Activated naive CD4-positive, alpha-beta T cell (primary cell): ENCODE measurements around the gene MIF4GD.
"Not testable (repeated sequence)": the region's sequence is repeated elsewhere in the genome, so short reads cannot be mapped to it uniquely, and the experiment has no call there.

Experiments used
- DNase-seq, 4 experiments: peaks; one replicate each; lab custom pipeline; 2025; lab: John Stamatoyannopoulos, UW

The MIF4GD gene, protein sequence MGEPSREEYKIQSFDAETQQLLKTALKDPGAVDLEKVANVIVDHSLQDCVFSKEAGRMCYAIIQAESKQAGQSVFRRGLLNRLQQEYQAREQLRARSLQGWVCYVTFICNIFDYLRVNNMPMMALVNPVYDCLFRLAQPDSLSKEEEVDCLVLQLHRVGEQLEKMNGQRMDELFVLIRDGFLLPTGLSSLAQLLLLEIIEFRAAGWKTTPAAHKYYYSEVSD

DNA sequence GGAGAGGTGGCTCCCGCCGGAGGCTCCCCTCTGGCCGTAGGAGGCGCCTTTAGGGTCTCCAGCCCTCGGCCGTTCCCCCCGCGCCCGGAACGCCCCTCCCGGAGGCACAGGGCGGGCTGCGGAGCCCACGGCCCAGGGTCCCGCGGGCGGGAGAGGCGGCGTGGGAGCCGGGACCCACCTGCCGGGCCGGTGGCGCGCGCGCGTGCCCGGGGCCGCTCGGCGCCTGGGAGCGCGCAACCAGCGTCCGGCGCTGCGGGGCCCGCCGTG is at the start of gene MIF4GD:
TSS of gene MIF4GD (minus strand) at position 266 of the 267 bp plus-strand sequence. CDS start 1,036 bp downstream, outside the sequence.
- no peak for DNase-seq

DNA sequence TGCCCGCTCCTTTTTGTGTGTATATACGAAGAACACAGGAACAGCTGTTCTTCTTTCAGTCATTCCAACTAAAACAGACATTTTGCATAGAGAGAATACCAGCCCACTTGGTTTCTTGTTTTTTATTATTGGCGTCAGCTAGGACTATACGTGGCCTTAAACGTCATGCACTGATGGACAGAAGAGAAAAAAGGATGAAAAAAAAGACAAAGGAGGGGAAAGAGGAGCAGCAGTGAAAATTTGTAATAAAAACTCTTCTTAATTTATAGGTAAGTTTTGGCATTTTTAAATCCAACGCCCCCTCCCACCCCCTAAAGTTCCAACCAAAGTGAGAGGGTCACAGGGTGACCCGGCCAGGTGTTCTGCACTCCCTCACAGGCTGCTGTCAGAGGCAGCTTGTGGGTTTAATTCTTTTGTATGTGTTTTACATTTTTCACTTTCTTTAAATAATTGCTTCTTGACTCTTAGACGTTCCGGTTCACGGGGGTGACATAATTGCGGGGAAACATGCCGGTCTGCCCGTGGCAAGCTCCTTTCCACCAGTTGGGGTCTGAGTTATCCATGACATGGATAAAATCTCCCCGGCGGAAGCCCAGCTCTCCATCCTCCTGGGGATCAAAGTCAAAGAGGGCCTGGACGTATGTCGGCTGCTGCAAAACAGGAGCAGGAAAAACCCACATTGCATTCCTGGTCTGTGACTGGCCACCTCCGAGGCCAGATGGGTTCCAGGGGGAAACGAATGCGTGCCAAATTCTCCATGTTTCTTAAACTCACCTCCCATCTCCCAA is 49.1 kb upstream of the MIF4GD start:
- DNase-seq, result no peak

DNA sequence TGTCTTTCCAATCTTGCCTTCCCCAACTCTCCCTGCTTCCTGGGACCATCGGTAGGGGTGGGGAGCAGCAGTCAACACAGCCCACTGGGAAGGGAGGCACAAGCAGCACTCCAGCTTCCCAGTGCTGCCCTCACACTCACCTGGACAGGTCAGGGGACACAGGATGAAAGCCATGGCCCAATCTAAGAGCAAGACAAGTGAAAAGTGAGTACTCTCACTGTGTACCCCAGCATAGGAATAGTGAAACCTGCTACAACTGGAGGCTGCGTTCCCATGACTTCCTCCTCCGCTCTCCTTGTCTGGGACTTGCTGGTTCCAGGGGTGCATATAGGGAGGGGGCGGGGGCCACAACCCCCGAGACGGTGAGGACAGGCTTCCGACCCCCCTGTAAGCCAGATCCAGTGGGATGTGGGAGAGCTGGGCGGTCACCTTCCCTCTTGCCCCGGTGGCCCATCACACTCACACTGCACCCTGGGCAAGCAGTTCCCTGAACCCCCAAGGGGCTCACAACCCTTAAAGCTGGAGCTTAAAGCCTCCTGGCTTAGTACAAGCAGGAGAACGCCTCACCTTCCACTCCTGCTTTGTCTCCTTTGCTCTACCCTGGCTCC is 47.7 kb upstream of the MIF4GD start:
- DNase-seq, result no peak

DNA sequence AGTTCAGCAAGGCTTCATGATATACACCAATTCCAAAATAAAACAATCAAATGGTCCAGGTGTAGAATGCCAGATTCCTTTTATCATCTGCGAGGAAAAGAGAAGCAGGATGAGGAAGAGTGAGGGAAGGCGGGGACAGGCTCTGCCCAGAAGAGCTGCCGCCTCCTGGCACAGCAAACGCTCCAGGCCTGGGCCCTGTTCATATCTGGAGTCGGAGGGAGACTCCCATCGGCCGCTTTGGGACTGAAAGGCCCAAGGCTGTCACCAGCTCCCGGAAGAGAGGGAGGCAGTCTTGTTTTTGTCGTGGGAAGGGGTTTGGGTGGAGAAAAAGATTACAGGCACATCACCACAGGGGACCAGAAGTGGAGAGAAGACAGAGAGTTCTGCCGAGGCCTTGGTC is 47.2 kb upstream of the MIF4GD start:
- no peak for DNase-seq

DNA sequence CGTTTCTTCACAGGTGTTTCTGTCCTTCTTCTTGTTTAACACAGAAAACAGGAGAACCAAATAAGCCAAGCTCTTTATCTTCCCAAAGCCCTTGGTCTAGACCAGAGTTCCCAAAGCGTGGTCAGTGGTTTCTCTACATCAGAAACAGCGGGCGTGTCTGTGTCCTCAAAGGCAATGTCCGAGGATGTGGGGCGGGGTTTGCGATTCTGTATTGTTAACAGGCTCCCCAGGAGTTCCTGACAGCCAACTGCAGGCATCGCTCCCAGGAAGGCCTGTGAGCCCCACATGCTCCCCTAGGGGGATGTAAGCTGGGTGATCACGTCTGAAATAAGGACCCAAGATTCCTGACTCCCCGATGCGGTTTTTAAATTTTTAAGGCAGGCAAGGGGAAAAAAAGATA is 46.6 kb upstream of the MIF4GD start:
- DNase-seq, result no peak

DNA sequence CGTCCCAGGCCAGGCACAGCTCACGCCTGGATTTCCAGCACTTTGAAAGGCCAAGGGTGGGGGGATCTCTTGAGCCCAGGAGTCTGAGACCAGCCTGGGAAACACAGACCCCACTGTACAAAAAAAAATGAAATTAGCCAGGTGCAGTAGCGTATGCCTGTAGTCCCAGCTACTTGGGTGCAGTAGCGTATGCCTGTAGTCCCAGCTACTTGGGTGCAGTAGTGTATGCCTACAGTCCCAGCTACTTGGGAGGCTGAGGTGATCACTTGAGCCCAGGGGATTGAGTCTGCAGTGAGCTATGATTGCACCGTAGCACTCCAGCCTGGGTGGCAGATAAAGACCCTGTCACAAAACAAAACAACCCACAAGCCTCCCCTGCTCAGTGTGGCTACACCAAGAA is 45.2 kb upstream of the MIF4GD start:
- no peak for DNase-seq

DNA sequence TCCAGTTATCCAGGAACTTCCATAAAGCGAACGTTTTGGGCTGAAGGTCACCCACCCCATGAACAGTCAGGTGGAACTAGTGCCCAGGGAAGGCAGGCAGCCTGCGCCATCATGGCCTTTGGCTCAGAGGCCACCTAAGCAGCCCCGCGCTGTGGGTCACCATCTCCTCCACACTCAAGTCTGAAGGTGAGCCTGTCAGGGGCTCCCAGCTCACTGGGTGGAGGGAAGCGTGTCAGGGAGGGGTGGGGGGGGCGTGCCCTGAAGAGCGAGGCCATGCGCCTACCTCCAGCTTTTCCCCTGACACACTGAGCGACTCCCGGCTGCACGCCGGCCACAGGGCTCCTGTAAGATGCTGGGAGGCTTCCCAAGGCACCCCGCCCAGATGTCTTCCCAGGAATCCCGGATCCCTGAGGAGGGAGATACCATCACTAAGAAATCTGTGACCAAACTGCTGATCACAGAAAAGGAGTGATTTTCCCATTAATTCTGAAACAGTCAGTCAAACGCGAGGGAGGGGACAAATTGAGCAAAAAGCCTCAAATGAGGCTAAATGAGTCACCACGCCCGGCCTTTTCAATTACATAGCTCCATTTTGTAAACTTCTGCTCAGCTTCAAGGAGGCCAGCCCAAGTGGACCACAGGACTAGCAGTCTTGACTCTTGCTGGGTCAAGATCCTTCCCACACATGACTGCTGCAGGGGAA is 44.7 kb upstream of the MIF4GD start:
- DNase-seq, result no peak

DNA sequence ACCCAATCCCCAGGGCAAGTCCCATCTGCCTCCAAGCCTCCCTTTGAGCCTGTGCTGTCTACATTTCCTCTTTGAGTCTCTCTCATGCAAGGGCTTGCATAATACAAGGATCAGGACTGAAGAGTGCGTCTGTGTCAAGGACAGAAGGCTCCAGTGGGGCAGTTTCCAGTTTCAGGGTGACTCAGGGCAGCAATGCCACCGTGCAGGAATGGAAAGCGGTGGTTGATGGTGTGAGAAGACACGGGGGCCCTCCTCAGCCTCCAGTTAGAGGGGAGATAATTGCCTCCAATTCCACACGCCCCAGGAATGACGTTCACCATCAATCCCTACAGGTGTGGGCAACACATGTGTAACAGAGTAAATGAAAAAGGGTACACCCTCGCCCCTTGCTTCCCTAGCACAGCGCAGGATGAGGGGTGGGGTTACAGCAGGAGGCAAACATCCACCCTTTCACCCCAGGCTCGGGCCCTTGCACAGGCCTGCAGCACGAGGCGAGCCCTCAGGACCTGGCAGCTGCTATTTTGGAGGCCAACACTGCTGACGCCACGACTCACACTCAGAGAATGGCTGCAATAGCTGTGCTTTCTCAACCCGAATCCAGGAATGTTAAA is 43.0 kb upstream of the MIF4GD start:
- no peak for DNase-seq

DNA sequence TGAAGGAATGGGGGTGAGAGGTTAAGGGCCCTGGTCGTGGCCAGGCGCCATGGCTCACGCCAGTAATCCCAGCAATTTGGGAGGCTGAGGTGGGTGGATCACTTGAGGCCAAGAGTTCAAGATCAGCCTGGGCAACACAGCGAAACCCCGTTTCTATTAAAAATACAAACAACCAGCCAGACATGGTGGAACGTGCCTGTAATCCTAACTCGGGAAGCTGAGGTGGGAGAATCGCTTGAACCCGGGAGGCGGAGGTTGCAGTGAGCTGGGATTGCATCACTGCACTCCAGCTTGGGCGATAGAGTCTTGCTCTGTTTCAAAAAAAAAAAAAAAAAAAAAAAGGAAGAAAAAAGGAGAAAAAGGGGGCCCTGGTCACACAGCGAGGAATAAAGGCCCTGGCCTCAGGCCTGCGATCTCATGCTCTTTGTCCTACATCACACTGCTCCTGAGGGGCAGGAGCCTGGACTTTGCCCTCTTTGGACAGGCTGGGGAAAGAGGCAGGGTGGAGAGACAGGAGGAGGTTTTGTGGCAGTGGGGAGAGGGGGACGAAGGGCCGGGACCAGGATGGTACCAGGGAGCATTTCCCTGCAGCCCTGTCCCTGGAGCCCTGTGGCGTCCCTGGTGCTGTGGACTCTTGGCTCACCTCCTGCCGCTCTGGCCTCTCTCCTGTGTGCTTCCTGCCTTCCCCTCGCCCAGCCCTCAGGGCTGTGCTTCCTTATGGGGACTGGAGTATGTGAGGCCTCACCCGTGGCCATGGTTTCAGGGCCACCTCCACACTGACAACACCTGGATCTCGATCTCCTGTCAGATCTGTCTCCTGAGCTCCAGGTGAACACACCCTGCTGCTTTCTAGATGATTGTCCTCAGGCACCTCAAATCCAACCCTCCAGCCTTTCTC is 38.0 kb upstream of the MIF4GD start:
- no peak for DNase-seq

DNA sequence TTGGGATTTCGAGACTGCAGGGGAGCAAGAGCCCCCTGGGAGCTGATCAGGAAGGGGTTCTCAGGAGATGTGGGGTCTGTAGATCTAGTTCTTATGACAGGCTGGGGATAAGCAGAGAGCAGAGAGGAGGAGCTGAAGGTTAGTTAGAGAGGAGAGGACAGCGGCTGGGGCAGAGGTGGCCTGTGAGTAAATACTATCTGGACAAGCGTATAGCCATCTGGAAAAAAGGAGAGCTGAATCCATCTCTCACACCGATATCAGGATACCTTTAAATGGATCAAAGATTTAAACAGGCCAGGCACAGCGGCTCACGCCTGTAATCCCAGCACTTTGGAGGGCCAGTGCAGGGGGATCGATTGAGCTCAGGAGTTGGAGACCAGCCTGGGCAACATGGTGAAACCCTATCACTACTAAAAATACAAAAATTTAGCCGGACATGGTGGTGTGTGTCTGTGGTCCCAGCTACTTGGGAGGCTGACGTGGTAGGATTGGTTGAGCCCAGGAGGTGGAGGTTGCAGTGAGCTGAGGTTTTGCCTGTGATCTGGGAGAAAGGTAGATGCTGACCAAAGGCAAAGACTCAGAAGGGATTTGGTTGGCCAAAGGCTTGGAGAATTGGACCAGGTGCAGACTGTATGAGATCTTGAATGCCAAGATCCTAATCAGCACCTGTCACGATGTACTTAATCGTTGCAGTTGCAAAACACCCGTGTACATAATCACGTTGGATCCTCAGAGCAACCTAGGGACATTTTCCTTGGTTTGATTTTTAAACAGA is 37.1 kb upstream of the MIF4GD start:
- no peak for DNase-seq

DNA sequence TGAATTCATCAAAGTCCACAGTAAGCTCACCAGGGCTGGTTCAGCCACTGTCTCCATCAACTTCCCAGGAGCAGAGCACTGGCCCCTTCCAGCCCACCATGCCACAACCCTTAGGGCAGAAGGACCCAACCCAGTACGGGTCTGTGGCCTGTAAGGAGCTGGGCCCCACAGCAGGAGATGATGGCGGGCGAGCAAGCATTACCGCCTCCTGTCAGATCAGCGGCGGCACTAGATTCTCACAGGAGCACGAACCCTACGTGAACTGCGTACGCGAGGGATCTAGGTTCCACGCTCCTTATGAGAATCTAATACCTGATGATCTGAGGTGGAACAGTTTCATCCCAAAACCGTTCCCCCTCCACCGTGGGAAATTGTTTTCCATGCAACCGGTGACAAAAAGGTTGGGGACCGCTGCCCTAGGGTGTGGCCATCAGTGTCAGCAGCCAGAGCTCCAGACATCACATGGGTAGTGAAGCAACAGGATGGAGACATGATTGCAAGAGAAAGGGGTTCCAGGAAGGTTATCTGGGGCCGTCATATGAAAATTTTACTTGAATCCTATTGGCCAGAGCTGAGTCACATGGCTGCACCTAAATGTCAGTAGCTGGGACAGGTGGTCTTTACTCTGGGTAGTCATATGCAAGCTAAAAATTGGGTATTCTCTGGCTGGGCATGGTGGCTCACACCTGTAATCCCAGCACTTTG is 30.6 kb upstream of the MIF4GD start:
- no peak for DNase-seq

DNA sequence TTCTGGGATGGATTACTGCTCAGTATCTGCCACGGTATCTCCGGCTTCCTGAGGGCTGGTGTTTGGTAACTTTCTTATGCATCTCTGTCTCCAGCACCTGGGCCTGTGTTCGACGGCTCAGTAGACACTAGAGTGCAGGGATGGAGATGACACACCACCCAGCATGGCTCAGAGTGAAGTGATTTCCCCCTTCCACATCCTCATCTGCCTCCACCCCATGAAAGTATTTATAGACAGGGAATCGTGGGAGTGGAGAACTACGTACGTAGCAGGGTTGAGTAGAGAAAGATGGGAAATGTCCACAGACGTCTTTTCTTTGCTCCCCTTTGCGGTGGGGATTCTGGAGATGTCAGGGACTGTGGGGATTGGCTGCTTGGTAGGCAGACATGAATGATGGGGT is 30.0 kb upstream of the MIF4GD start:
- no peak for DNase-seq

DNA sequence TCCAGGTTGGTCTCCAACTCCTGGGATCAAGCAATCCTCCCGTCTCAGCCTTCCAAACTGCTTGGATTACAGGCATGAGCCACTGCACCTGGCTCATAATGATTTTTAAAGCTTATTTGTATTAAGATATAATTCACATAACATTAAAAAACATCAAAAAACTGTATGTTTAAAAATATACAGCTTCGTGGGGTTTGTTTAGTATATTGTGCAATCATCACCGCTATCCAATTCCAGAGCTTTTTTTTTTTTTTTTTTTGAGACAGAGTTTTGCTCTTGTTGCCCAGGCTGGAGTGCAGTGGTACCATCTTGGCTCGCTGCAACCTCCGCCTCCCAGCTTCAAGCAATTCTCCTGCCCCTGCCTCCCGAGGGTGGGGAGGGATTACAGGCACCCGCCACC is 29.2 kb upstream of the MIF4GD start:
- DNase-seq, result no peak

DNA sequence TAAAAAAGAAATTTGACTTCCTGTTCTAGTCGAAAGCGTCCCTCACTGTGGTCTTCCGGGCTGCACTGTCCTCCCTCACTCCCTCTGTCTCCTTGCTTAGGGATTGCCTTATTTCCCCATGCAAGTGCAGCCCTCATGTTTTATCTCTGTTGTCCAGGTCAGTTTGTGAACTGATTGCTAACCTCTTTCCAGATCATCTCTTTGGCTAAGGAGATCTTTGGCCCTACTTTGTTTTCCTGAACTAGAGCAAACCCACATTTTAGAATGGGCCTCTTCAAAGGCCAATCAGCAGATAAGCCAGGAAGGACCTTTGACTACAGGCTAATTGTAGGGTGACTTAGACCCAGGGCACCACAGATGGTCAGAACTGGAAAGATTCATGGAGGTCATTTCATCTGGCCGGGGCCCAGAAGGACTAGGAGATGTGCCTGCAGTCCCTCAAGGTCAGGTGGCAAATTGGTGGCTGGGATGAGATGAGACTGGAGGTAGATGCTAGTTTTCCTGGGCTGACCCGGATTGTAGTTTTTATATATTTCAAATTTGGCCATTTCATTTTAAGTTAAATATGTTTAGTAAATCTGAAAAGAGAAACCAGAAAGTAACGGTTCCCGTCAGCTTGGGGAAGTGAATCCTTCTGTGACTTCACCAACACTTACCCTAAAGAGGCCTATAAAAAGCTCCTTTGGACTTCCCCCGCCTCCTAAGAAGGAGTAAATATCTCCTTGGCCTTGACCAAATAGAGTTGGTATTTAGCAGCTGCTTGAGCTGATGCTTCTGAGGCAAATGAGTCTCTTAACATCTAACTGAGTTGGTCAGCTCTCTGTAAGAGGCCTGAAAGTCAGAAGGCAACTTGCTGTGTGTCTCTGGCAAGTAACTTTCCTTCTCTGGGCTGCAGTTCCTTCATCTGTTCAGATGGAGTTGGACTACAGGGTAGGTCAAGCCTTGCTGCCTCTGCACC is 24.4 kb upstream of the MIF4GD start:
- no peak for DNase-seq

DNA sequence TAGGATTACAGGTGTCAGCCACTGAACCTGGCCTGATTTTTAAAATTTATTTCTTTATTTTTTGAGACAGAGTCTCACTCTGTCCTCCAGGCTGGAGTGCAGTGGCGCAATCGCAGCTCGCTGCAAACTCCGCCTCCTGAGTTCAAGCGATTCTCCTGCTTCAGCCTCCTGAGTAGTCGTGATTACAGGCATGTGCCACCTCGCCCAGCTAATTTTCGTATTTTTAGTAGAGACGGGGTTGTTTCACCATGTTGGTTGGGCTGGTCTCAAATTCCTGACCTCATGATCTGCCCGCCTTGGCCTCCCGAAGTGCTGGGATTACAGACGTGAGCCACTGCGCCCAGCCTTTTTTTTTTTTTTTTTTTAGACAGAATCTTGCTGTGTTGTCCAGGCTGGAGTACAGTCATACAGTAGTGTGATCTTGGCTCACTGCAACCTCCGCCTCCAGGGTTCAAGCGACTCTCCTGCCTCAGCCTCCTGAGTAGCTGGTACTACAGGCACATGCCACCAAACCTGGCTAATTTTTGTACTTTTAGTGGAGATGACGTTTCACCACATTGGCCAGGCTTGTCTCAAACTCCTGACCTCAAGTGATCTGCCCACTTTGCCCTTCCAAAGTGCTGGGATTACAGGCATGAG is 21.9 kb upstream of the MIF4GD start:
- DNase-seq, result not testable (repeated sequence)

DNA sequence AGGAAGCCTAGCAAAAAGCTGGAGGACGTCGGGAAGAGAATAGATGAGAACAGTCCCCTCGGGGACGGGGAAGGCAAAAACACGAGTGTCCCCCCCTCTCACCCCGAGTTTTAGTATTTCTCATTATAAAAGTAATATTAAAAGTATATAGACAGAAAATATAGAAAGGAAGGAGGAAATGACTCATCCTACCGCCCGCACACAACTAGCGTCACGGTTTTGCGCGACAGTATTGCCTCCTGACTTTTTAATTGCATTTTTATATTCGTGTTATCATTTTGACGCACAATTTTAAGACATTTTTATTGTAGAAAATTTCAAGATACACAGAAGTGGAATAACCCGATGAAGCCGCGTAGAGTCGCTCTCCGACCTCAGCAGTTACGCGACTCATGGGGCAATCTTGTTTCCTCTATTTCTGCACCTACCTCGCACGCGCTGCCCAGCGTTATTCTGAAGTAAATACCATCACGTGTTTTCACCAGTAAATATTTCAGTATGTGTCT is 18.9 kb upstream of the MIF4GD start:
- DNase-seq, result peak in 3 of 4 experiments; percentile 28 to 65 (median 39)

DNA sequence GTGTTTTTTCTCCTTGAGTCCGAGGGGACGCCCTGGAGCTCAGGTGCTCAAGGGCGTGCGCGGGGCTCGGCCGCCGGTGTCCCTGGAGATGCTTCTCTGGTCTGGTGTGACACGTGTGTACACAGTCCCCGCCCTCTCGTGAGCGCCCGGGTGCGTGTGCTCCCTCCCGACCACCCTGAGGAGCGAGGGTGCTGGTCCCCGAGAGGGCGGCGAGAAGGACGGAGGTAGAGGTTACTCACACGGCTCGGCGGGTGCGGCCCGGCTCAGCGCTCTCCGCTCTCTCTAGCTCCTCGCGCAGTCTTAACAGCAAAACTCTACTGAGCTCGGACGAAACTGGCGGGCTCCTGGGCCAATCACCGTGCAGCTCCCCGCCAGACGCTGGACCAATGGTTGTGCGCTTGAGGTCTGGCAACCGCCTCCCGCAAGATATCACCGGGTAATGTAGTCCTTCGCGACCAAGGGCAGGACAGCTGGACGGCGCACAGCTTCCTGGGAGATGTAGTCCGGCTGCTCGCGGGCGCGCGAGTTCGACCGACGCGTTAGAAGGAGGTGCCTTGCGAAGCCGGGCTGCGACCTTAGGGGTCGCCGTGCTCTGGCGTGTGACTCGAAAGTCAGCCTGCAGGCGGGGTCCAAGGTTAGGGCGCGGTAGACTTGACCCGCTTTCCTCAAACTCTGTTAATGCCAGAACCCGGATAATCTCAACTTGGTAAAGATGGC is 18.2 kb upstream of the MIF4GD start, which contains the start of gene SLC25A19:
TSS of gene SLC25A19 (minus strand) at position 319 of the 717 bp plus-strand sequence. CDS start 2,669 bp downstream, outside the sequence.
- peak; percentile 87 to 93 (median 90) for DNase-seq
